GM04503 (cell line): ENCODE data around the gene IL31.

ENCODE experiments used
- DNase-seq: peaks from one replicate; pipeline ENCODE4 v3.0.0-alpha.2; 2012; ENCODE audit warnings: low read depth

The IL31 gene

DNA sequence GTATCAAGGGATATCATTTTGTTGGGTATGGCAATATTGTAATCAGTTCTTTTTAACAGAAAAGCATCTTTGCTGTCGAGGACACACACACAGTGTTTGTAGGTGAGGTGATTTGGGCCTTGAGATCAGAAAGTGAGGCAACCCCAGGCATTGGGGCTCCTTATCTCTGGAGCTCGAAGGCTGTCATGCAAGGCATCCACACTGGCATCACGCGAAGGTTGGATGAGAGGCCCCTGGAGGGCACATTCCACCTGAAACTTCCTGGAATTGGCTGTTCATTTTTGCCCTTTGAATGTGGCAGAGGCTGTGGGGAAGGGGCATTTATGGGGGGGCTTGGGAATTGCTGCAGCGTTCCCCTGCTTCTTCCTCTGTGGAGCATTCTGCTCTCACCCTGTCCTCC, 45.5 kb downstream of the IL31 start:
- no peak for DNase-seq

- no peak for DNase-seq
Measured at GRCh38 chr12:122127839-122128238, 46.2 kb downstream of the IL31 start.

DNA sequence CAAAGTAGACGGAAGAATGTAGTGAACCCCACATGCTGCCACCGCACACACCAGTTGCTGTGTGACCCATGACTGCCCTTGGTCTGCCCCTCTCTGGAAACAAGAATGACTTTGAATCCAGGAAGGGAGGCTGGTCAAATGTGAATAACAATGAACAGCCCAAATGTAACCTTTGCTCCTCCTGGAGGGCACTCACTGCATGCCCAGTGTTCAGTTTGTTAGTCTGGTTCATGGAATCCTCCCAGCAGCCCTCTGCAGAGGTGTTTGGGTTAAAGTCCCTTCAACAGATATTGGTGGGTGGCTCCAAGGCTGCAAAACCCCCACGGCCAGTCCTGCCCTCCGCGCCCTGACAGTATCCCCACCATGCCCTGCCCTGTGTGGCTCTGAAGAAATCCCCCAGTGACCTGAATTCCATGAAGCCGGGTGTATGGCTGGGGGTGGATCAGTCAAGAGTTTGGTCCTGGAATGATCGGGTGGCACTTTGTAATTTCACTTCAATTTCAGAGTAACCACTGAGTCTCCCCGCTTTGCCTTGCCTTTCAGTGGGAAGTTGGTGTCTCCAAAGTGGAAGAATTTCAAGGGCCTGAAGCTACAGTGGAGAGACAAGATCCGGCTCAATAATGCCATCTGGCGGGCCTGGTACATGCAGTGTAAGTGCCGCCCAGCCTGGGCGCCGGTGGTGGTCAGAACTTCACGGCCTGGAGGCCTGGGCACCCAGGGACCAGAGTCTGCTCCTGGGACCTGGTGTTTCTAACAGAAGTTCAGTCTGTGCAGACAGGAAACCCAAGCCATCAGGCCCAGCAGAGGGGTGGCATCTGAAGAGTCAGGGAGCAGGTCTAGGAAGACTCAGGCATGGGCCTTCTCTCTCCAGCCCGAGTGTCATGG, 47.1 kb downstream of the IL31 start:
- DNase-seq = no peak

DNA sequence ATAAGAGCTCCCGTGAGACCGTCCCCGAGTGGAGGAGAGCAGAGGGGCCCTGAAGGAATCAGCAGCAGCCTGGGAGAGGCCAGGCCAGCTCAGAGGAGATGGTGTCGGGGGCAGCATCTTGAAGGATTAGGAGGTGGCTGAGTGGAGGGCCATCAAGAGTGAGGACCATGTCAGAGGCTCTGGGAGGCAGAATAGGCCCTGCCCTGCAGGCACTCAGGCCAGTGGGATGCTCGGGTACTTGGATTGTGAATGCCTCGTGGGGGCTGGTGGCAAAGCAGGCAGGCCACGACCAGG, 47.7 kb downstream of the IL31 start:
- DNase-seq = no peak

- DNase-seq = no peak
Measured at GRCh38 chr12:122125452-122126341, 48.3 kb downstream of the IL31 start.

DNA sequence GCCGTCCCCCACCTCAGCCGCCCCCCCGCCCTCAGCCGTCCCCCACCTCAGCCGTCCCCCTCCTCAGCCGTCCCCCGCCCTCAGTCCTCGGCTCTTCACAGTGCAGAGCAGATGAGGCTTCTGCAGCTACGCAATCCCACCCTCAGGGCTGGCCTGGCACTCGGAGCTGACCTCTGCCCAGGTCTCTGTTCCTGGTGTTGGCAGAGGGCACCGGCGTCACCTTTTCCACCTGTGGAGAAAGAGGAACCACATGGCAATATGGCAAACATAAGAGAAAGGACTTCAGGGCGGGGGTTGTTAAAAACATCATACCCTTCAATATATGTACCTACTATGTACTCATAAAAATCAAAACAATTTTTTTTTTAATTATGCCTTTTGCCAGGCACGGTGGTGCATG, 49.7 kb downstream of the IL31 start:
- DNase-seq = no peak

GRCh38 chr12:122123761-122124145, 50.3 kb downstream of the IL31 start:
- no peak for DNase-seq

DNA sequence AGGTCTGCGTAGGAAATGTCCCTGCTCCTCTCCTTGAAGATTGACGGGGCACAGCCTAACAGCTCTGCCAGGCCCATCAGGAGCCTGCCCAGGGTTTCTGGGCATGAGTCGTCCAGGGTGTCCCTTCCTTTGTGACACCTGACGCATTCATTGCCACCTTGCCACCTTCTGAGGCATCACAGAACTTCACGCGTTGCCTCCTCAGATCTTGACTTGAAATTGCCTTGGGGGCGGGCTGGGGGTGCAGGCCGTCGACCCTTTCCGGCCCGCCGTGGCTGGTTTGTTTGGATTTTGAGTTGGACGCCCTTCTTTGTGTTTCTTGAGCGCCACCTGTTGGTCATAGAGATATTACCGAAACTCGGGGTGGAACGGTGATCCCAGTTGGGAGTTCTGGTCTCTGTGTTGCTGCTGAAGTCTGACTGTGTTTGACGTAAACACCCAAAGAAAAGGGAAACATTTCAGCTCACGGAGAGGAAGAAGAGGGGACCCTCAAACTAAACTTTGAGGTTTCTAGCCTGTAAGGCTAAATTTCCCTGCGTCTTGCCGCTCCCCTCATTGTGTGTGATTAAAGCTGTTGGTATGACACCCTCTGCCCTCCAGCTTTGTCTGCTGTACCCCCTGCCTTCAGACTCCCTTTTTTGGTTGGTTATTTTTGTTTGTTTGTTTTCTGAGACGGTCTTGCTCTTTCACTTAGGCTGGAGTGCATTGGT, 50.8 kb downstream of the IL31 start:
- peak; percentile 14 for DNase-seq
